Ishikawa (cell line): ENCODE results near the gene SPOP.

ENCODE experiments used
- CEBPB ChIP-seq: IDR thresholded peaks from 2 replicates; pipeline ENCODE4 v1.6.1; 2012
- EP300 ChIP-seq: IDR thresholded peaks from 2 replicates; pipeline ENCODE4 v1.6.1; 2012; ENCODE audit warnings: borderline replicate concordance
- TAF1 ChIP-seq: IDR thresholded peaks from 2 replicates; pipeline ENCODE4 v1.6.1; 2012; ENCODE audit warnings: low read depth, mild to moderate bottlenecking
- ZBTB7A ChIP-seq: IDR thresholded peaks from 2 replicates; pipeline ENCODE4 v1.6.1; 2012; ENCODE audit warnings: low read depth

- TF ChIP-seq CEBPB, result no peak
- TF ChIP-seq ZBTB7A, result no peak
- no peak for TF ChIP-seq TAF1
- no peak for TF ChIP-seq EP300
These were observed 79.0 kb downstream of the SPOP start for GRCh38 chr17:49598918-49599317.
